ENCODE results near the gene PARVB. TPM values are rescaled to one million over a fixed set of nuclear protein-coding genes. Genes with fewer than 3 reads are reported as not detected.
A peak's percentile ranks its signal among the peaks of the same experiment; 100 is the strongest.
"Not testable (repeated sequence)": the region's sequence is repeated elsewhere in the genome, so short reads cannot be mapped to it uniquely, and the experiment has no call there.

PARVB gene
- total and polyA plus RNA-seq, 4 experiments from 2014 or later, result 3.4 to 17.0 (median 9.8) TPM

DNA sequence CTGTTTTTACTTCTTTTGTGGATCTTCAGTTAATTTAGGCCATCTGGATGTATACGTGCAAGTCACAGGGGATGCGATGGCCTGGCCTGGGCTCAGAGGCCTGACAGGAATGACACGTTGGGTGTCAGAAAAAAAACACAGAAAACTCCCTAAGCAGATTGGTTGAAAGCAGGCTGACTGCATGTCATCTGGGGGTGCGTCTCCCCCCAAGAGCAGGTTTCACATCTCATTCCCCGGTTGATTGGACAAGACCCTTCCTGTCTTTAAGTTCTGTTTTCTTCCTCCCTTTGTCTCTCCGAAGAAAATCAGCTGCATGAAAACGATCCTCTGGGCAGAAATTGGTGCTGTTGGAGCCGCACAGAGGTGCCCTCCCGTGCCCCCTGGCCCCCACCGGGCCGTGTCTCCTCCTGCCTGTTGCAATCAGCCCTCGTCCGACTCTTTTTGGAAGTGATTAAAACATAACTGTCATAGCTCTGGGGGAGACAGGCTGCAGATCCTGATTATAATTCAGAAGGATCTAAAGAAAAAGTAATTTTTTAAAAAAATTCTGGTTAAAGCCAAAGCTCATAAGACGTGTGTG lies 84.8 kb downstream of the PARVB start:
- no peaks in the 10 kb centered on the region for H3K36me3 ChIP-seq (ENCODE audit: insufficient read depth, low read length)
- POLR2A ChIA-PET (ENCODE audit: partially characterized antibody), result no interaction called here
- intact Hi-C loops (cut with micrococcal nuclease), result no loop called here
- Mint-ChIP-seq H3K4me3 (no peak overlapping the region), H3K9me3 (no peaks in the 10 kb centered on the region), H3K4me1 (peaks cover 0 to 10% (median 0%) of the 10 kb centered on the region in 4 donors), H3K27me3 (no peaks in the 10 kb centered on the region), H3K36me3 (peaks cover 0 to 5% of the 10 kb centered on the region in 2 donors), H3K27ac (no peak overlapping the region)
- H3K9me3 ChIP-seq (ENCODE audit: control insufficient read depth in 1 of 2, low read length in 2 of 2), result no peaks in the 10 kb centered on the region
- H3K4me1 ChIP-seq (ENCODE audit: insufficient read depth, low read length), result no peaks in the 10 kb centered on the region
- H3K27ac ChIP-seq (ENCODE audit: low read depth, low read length), result no peak overlapping the region
- no peak overlapping the region for H3K4me3 ChIP-seq (ENCODE audit: low read length in 2 of 2)
- CTCF ChIA-PET (ENCODE audit: partially characterized antibody), result no interaction called here
- H3K27me3 ChIP-seq (ENCODE audit: insufficient read depth, low read length), result no peaks in the 10 kb centered on the region
- DNase-seq, result no peak

DNA sequence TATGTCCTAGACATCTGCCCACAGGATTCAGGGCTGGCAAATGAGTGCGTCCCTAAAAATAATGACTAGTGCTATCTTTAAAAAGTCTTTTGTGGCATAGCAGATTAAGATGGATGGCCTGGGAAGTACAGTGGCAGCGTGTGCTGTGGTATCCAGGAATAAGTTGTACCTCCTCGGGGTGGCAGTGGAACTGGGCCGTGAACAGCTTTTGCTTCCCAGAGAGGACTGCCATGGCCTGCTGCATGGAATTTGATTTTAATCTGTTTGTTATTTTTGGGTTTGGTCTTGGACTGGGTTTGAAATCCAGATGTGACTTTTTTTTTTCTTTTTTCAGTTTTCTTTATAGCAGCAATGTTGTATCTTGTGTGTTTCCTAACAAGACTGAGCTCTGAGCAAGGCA lies 85.3 kb downstream of the PARVB start:
- no peak overlapping the region for H3K4me3 ChIP-seq (ENCODE audit: low read length in 2 of 2)
- H3K27me3 Mint-ChIP-seq, result no peaks in the 10 kb centered on the region
- intact Hi-C loops (cut with micrococcal nuclease), result no loop called here
- no peaks in the 10 kb centered on the region for H3K36me3 ChIP-seq (ENCODE audit: insufficient read depth, low read length)
- H3K4me3 Mint-ChIP-seq, result no peak overlapping the region
- H3K9me3 Mint-ChIP-seq, result no peaks in the 10 kb centered on the region
- DNase-seq, result no peak
- no peaks in the 10 kb centered on the region for H3K9me3 ChIP-seq (ENCODE audit: control insufficient read depth in 1 of 2, low read length in 2 of 2)
- ChIA-PET CTCF (ENCODE audit: partially characterized antibody) (no interaction called here), POLR2A (ENCODE audit: partially characterized antibody) (no interaction called here)
- peaks cover 0 to 10% (median 0%) of the 10 kb centered on the region in 4 donors for H3K4me1 Mint-ChIP-seq
- no peak overlapping the region for H3K27ac Mint-ChIP-seq
- peaks cover 0 to 5% of the 10 kb centered on the region in 2 donors for H3K36me3 Mint-ChIP-seq
- no peak overlapping the region for H3K27ac ChIP-seq (ENCODE audit: low read depth, low read length)
- H3K27me3 ChIP-seq (ENCODE audit: insufficient read depth, low read length), result no peaks in the 10 kb centered on the region
- no peaks in the 10 kb centered on the region for H3K4me1 ChIP-seq (ENCODE audit: insufficient read depth, low read length)

DNA sequence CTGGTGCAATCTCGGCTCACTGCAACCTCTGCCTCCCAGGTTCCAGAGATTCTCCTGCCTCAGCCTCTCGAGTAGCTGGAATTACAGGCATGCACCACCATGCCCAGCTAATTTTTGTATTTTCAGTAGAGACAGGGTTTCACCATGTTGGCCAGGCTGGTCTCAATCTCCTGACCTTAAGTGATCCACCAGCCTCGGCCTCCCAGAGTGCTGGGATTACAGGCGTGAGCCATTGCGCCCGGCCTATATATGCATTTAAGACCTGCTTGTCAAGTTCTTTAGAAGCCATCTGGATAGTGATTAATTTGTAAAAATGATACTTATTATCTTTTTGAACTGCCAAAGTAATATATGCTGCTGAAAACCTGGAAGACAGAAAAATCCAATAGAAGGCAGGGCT lies 86.6 kb downstream of the PARVB start:
- intact Hi-C loops (cut with micrococcal nuclease); DNase-seq; H3K4me3 Mint-ChIP-seq; H3K9me3 Mint-ChIP-seq; POLR2A ChIA-PET (ENCODE audit: partially characterized antibody); H3K4me1 Mint-ChIP-seq; H3K27ac Mint-ChIP-seq; H3K4me3 ChIP-seq (ENCODE audit: low read length in 2 of 2); H3K27ac ChIP-seq (ENCODE audit: low read depth, low read length); H3K36me3 Mint-ChIP-seq; H3K9me3 ChIP-seq (ENCODE audit: control insufficient read depth in 1 of 2, low read length in 2 of 2); H3K27me3 ChIP-seq (ENCODE audit: insufficient read depth, low read length); H3K36me3 ChIP-seq (ENCODE audit: insufficient read depth, low read length); H3K4me1 ChIP-seq (ENCODE audit: insufficient read depth, low read length); H3K27me3 Mint-ChIP-seq: not testable (repeated sequence)
- CTCF ChIA-PET (ENCODE audit: partially characterized antibody), result interaction anchor here (0.7 kb wide), 1 partner anchor 585 kb away, joined by 3 read pairs; no protein-coding TSS in a partner anchor

GRCh38 chr22:44111562-44112155 lies 87.6 kb downstream of the PARVB start:
- H3K27ac Mint-ChIP-seq, result no peak overlapping the region
- intact Hi-C loops (cut with micrococcal nuclease), result no loop called here
- H3K27me3 Mint-ChIP-seq, result no peaks in the 10 kb centered on the region
- ChIA-PET POLR2A (ENCODE audit: partially characterized antibody) (no interaction called here), CTCF (ENCODE audit: partially characterized antibody) (no interaction called here)
- Histone ChIP-seq H3K27ac (ENCODE audit: low read depth, low read length) (no peak overlapping the region), H3K27me3 (ENCODE audit: insufficient read depth, low read length) (no peaks in the 10 kb centered on the region), H3K9me3 (ENCODE audit: control insufficient read depth in 1 of 2, low read length in 2 of 2) (no peaks in the 10 kb centered on the region), H3K36me3 (ENCODE audit: insufficient read depth, low read length) (no peaks in the 10 kb centered on the region), H3K4me1 (ENCODE audit: insufficient read depth, low read length) (no peaks in the 10 kb centered on the region), H3K4me3 (ENCODE audit: low read length in 2 of 2) (no peak overlapping the region)
- no peaks in the 10 kb centered on the region for H3K9me3 Mint-ChIP-seq
- peaks cover 0 to 2% (median 0%) of the 10 kb centered on the region in 4 donors for H3K4me1 Mint-ChIP-seq
- DNase-seq, result no peak
- peak overlapping the region in 1 of 8 donors; percentile 11 for H3K4me3 Mint-ChIP-seq
- peaks cover 0 to 2% of the 10 kb centered on the region in 2 donors for H3K36me3 Mint-ChIP-seq

GRCh38 chr22:44112191-44112590 lies 88.1 kb downstream of the PARVB start:
- Mint-ChIP-seq H3K9me3 (no peaks in the 10 kb centered on the region), H3K4me1 (no peaks in the 10 kb centered on the region)
- POLR2A ChIA-PET (ENCODE audit: partially characterized antibody), result no interaction called here

DNA sequence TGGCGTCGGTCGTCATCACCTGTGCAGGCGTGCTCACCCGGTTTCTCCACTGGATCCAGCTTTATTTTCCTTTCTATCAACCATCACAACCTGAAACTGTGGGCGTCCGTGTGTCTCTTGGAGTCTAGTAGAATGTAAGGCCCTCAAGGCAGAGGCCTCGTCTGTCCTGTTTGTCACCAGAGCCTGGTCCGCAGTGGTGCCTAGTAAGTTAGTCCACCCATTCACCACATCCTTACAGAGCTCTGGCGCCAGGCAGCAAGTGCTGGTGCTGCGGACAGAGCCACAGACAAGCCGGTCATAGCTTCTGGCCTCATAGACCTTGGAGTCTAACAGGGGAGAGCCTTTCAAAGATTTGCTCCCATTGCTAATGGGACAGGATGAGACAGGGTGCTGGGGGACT lies 92.2 kb downstream of the PARVB start:
- H3K27ac Mint-ChIP-seq, result peak overlapping the region in 1 of 7 donors; percentile 54
- Histone ChIP-seq H3K36me3 (ENCODE audit: insufficient read depth, low read length) (no peaks in the 10 kb centered on the region), H3K4me3 (ENCODE audit: low read length in 2 of 2) (no peak overlapping the region), H3K9me3 (ENCODE audit: control insufficient read depth in 1 of 2, low read length in 2 of 2) (no peaks in the 10 kb centered on the region), H3K27ac (ENCODE audit: low read depth, low read length) (no peak overlapping the region), H3K4me1 (ENCODE audit: insufficient read depth, low read length) (no peaks in the 10 kb centered on the region), H3K27me3 (ENCODE audit: insufficient read depth, low read length) (no peaks in the 10 kb centered on the region)
- peaks cover 0 to 1% (median 0%) of the 10 kb centered on the region in 8 donors for H3K9me3 Mint-ChIP-seq
- no peaks in the 10 kb centered on the region for H3K27me3 Mint-ChIP-seq
- POLR2A ChIA-PET (ENCODE audit: partially characterized antibody), result no interaction called here
- DNase-seq, result no peak
- intact Hi-C loops (cut with micrococcal nuclease), result no loop called here
- CTCF ChIA-PET (ENCODE audit: partially characterized antibody), result no interaction called here
- H3K4me3 Mint-ChIP-seq, result no peak overlapping the region
- peaks cover 0 to 15% of the 10 kb centered on the region in 2 donors for H3K36me3 Mint-ChIP-seq
- H3K4me1 Mint-ChIP-seq, result no peaks in the 10 kb centered on the region

More at GRCh38 chr22:44112191-44112590, 88.1 kb downstream of the PARVB start:
- Histone ChIP-seq H3K4me1 (ENCODE audit: insufficient read depth, low read length) (no peaks in the 10 kb centered on the region), H3K9me3 (ENCODE audit: control insufficient read depth in 1 of 2, low read length in 2 of 2) (no peaks in the 10 kb centered on the region), H3K27ac (ENCODE audit: low read depth, low read length) (no peak overlapping the region), H3K27me3 (ENCODE audit: insufficient read depth, low read length) (no peaks in the 10 kb centered on the region), H3K36me3 (ENCODE audit: insufficient read depth, low read length) (no peaks in the 10 kb centered on the region), H3K4me3 (ENCODE audit: low read length in 2 of 2) (no peak overlapping the region)
- Mint-ChIP-seq H3K36me3 (peaks cover 0 to 3% of the 10 kb centered on the region in 2 donors), H3K27me3 (no peaks in the 10 kb centered on the region), H3K4me3 (no peak overlapping the region), H3K27ac (no peak overlapping the region)
- CTCF ChIA-PET (ENCODE audit: partially characterized antibody), result no interaction called here
- no peak for DNase-seq
- intact Hi-C loops (cut with micrococcal nuclease), result no loop called here

- ChIA-PET CTCF (ENCODE audit: partially characterized antibody) (no interaction called here), POLR2A (ENCODE audit: partially characterized antibody) (no interaction called here)
- intact Hi-C loops (cut with micrococcal nuclease), result no loop called here
- H3K36me3 Mint-ChIP-seq, result peaks cover 0 to 17% of the 10 kb centered on the region in 2 donors
- Histone ChIP-seq H3K36me3 (ENCODE audit: insufficient read depth, low read length) (no peaks in the 10 kb centered on the region), H3K4me1 (ENCODE audit: insufficient read depth, low read length) (no peaks in the 10 kb centered on the region), H3K9me3 (ENCODE audit: control insufficient read depth in 1 of 2, low read length in 2 of 2) (no peaks in the 10 kb centered on the region), H3K27me3 (ENCODE audit: insufficient read depth, low read length) (no peaks in the 10 kb centered on the region), H3K27ac (ENCODE audit: low read depth, low read length) (no peak overlapping the region), H3K4me3 (ENCODE audit: low read length in 2 of 2) (no peak overlapping the region)
- DNase-seq, result no peak
- no peaks in the 10 kb centered on the region for H3K4me1 Mint-ChIP-seq
- H3K27ac Mint-ChIP-seq, result peak overlapping the region in 2 of 7 donors; percentile 54 to 77
- peaks cover 0 to 1% (median 0%) of the 10 kb centered on the region in 8 donors for H3K9me3 Mint-ChIP-seq
- no peak overlapping the region for H3K4me3 Mint-ChIP-seq
- H3K27me3 Mint-ChIP-seq, result no peaks in the 10 kb centered on the region
Measured at GRCh38 chr22:44116755-44117684, 92.9 kb downstream of the PARVB start.

Measured in CD4-positive, alpha-beta memory T cell (primary cell).